COLO668 (cell line): ENCODE measurements around the gene TRIM40.

Experiments
- DNase-seq: peaks from one replicate; lab custom pipeline; 2025; ENCODE audit not compliant: unreplicated experiment; lab: John Stamatoyannopoulos, UW

Gene TRIM40

DNA sequence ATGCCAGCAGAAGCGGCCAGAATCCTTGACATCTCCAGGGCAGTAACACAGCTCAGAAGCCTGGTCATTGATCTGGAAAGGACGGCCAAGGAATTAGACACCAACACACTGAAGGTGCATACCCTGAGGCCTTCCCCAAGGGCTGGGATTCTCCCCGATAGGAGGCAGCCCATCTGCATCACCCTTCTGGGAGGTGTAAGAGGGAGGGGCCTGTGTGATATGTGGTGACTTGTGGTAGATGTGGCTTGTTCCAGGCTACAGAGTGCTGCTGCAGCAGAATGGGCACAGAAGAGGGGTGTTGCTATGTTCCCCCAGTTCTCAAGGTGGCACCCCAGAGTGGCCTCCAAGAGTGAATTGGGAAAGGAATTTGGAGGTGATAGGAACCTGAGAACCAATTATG is 11.2 kb downstream of the TRIM40 start:
- DNase-seq = no peak

DNA sequence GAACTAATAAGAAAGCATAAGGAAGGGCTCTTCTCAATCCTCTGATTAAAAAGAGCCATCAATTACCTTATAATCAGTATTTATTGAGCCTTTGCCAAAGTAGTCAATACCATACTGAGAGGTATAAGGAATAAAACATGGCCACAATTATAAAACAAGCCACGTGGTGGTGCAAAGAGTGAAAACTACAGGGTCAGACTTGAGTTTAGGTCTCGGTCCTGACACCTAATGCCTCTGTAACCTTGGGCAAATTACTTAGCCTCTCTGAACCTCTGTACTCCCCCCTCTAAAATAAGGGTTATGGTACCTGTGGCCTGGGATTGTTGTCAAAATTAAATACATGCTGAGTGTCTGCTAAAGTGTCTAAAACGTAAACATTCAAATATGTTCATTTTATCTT is 13.3 kb downstream of the TRIM40 start:
- DNase-seq = no peak

DNA sequence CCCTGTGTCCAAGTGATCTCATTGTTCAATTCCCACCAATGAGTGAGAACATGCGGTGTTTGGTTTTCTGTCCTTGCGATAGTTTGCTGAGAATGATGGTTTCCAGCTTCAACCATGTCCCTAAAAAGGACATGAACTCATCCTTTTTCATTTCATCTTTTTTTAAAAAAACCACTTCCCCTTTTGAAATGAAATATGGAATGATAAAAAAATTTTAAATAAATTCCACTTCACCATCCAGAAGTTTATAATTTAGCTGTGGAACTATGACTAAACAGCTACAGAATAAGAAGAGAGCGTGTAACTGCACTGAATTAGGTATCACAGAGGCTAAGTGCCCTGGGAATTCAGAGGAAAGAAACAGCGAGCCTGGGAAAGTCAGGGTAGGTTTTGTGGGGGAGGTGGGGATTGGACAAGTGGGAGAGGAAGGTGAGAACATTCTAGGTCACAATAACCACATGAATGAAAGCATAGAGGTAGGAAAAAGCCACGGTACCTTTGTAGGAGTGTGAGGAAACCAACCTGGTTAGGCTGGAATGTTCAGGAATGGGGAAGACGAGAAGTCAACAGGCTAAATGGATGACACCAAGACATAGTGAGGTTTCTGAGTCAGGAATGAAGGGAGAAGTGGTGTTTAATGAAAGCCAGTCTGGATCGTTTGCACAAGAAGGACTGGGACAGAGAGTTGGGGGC is 14.1 kb downstream of the TRIM40 start:
- no peak for DNase-seq

DNA sequence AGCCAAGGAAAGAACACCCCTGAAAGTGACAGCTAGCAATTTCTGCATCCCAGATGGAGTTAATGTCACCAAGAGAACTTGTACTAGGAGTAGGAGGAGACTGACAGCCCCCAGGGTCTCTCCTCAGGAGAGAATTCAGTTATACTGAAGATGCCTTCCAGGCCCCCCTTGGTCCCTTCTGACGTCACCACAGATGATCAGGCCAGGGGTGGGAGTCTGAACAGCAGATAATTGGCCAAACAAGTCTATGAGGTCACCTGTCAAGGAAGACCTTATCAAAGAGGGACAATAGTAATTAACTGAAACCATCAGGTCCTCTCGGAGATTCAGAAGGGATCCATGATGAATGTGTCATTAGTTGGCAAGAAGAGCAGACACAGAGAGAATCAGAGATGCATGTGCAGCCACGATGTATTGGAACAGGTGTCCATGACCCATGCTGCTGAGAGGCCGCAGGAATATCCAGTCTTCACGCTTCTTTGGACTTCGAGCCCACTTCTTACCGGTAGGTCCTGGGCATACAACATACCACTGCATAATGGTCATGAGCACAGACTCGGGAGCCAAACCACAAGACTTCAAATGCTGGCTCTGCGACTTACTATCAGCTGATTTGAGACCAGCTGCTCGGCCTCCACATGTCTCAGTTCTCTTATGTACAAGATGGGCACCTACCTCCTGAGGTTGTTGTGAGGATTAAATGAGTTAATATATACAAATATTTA is 14.9 kb downstream of the TRIM40 start:
- no peak for DNase-seq

DNA sequence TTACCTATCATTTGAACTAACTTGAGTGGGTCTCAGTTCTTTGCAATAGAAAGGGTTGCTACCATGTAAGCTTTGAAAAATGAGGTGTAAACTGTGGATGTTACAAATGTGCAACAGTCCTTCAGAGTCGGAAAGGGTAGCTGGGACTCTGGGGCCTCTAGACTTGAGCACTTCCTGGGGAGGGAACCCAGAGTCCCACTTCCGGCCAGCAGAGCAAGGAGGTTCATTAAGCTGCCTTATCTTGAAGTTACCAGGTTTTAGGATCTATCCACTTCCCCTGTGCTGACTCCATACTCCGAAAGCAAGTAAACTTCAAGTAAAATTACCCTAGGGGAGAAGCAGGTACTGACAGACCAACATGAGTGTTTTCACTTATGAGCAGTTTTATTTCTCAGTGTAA is 15.6 kb downstream of the TRIM40 start:
- DNase-seq = no peak

DNA sequence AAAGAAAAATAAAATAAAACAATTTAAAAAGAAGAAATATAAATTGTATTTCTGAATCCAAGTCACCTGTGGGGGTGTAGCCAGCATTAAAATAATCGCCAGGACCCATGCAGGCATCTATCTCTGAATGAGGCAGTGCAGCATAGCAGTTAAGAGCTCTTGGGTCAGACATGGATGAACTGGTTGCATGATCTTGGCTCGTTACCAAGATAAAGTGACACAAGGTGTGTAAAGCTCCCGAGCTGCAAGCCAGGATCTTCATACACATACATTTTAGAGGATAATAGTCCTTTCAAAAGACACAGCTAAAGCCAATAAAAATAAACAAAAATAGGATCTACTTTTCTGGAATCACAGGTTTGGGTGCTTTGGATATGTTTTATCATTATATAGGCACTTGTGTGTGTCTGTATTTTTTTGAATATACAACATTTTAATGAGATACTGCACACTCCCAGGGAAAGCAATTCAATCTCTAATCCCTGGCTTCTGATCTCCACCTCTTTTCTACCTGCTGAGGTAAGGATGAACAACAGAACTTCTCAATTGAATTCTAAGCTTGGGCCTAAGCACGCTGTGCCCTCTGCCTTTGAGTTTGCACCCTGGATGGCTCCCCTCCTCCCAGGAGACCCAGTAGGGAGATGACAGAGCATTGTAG is 16.2 kb downstream of the TRIM40 start:
- DNase-seq = no peak

DNA sequence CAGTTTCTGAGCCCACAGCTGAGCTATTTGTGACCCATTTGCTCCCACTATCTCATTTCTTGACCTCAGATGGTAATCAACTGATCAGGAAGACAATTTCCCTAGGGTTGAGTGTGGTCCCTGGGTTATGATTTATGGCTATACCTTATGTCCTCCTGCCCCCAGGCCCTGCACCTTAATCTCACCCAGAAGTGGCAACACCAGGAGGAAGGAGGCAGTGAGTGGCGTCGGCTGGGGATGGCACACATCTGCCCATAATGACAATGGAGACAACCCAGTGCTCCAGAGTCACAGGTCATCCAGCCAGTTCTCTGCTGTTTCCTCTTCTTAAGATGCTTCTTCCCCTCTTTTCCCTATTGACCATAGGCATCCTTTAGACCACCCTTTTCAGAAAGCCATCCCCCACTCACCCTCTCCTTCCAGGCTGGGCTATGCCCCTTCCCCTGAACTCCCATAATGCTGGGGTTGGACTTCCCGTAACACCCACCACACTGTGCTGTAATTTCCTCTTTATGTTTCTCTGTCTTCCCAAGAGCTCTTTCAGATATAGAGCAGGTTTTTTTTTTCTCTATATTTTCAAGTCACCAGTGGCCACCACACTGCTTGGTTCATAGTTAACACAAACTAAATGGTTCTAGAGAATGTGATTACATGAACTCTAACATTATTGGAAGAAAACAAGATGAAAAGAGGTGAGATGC is 17.1 kb downstream of the TRIM40 start:
- DNase-seq = no peak

DNA sequence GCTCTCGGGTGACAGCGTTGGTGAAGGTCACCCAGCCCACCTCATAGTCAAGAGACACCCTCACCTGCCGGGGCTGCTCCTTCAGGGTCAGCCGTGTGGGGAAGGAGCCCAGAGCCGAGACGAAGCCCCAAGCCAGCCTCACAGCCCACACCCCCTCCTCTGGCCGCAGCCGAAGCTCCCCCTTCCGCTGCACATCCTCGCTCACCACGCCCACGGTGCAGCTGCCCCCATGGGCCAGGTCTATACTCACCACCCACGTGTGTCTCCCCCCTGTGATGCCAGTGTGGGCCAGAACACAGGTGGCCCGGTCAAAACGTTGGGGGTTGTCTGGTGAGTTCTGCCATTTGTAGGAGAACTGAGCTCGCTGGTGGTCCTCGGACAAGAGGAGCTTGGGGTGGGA is 18.1 kb downstream of the TRIM40 start:
- DNase-seq = no peak

DNA sequence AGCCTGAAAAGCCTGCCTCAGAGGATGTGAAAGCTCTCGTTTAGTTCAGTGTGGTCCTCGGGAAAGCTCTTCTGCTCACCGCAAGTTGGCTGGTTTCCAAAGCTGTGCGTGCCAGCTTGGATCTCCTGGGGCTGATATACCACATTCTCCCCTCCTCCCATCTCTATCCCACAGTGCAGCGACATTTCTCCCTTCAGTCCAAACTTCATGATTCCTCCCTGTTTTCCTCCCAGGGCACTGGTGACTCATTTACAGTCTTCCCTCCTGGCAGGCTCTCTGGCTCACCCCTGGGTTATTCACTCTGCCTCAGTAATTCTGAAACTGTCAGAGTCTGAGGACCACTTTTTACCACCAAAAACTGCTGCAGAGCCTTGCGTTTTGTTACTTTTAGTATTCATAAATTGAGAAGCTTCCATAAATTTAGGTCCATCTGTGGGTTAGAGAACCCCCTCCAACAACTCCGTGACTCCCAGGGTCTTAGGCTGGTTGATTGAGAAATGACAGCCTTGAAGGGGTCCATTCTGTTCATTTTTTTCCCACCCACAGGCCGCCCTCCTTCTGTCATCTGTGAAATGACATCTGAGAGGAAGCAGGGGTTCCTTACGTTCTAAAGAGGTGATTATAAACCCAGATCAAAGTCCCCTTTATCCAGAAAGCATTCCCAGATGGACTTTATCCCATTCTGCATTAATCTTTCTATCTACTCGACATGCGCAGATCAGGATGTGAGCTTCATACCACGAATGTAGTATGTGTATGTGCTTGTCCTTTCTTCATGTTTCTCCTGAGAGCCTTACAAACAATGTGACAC is 19.0 kb downstream of the TRIM40 start:
- peak; percentile 17 for DNase-seq

DNA sequence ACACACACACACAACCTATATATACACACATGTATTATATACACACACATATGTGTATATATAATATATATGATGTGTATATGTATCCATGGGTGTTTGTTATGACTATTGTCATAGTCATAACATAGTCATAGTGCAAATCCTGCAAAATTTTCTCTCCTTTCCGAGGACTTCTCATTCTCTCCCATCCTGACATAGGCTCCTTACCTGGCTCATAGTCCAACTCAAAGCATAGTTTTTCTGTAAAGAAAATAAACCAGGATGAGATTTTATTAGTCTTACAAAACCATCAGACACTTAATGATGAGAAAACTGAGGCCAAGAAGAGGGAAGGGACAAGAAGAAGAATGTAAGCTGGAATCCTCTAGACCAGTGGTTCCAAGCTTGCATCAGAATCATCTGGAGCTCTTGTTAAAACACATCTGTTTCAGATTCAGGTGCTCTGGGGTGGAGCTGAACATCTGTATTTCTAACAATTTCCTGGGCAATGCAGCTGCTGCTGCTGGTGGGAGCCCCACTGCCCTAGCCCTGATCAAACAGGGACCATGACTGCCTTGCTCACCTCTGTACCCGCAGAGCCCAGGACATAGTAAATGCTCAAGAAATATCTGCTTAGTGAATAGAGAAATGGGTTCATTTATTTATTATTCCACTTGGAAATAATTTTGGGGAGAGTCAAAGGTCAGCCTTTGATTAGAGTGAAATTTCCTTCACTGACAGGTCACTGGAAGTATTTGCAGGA is 19.8 kb downstream of the TRIM40 start:
- no peak for DNase-seq

DNA sequence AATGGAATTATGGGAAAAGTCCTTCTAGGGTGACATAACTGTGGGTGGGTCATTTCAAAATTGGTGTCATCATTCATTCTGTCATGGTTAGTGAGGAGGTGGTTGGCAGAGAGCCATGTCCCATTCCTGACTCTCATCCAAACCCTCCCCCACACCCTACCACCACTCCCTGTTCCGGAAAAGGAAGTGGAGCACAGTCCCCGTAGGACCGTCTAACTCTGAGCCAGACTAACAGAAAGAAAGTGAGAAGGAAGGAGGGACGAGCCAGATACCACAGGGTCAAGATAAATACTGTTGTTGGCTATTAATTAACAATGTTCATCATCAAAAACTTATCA is 20.3 kb downstream of the TRIM40 start:
- peak; percentile 17 for DNase-seq

DNA sequence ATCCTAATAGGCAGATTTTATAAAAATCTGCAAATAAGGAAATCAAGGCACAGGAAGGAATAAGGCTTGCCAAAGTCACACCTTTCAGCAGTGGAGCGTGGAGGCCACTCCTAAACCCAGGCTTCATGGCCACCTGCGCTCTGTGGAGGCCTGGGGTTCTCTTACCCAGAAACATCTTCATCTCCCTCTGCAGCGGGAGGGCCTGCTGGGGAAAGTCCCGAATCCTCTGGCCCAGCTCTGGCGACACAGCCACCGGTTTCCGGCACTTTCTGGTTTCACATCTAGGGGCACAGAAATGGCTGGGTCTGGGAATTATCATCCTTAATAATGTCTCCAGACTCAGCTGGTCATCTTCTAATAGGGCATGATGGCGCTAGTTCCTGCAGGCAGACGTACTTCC is 20.8 kb downstream of the TRIM40 start:
- no peak for DNase-seq

DNA sequence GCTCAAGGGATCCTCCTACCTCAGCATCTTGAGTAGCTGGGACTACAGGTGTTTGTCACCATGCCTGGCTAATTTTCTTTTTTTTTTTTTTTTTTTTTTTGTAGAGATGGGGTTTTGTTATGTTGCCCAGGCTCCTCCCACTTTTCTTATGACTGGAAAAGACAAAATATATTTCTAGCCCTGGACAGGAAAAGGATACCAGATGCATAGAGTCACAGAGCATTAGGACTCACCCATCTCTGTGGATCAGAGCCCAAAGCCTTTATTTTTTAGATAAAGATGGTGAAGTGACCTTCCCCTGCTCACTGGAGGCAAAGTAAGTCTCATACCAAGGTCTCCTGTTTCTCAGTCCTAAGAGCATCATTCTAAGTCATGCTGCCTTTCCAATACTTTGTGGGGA is 21.6 kb downstream of the TRIM40 start:
- DNase-seq = no peak

DNA sequence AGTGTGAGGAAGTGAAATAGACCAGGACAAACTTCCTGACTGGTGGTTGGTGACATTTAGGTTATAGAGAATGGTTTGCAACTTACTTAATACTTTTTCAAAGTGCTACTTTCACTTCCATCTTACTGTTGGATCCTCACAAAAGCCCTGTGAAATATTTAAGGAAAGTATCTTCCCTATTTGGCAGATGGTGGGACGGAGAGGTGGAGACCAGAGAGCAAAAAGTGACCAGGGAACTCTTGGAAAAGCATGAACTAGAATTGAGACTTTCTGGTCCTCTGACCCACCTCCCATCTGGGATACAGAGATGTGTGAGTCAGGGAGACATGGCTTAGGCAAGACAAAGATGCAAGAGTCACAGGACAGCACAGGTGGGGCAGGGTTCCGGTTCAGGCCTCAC is 22.1 kb downstream of the TRIM40 start:
- DNase-seq = no peak

DNA sequence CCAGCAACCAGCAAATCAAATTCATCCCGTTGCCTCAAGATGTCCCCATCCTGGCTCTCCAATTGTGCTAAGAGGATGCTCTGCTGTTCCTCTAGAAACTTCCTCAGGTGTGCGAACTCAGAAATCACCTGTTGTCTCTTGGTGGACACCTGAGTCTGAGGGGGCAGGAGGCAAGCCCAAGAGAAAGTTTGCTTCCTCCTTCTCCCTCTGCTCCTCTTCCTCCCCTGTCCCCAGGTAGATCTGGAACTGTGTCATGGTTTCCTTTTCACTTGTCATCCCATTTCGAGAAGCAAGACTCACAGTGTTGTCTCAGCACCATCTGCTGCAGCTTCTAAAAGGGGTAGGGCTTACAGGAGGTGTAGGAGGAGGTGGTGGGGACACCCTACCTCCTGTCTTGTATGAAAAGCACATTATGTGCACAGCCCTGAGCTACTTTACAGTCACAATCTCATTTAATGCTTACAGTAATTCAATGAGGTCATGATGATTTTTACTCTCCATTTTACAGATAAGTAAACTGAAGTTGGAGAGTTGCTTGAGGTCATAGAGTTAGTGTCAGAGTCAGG is 22.6 kb downstream of the TRIM40 start:
- no peak for DNase-seq

DNA sequence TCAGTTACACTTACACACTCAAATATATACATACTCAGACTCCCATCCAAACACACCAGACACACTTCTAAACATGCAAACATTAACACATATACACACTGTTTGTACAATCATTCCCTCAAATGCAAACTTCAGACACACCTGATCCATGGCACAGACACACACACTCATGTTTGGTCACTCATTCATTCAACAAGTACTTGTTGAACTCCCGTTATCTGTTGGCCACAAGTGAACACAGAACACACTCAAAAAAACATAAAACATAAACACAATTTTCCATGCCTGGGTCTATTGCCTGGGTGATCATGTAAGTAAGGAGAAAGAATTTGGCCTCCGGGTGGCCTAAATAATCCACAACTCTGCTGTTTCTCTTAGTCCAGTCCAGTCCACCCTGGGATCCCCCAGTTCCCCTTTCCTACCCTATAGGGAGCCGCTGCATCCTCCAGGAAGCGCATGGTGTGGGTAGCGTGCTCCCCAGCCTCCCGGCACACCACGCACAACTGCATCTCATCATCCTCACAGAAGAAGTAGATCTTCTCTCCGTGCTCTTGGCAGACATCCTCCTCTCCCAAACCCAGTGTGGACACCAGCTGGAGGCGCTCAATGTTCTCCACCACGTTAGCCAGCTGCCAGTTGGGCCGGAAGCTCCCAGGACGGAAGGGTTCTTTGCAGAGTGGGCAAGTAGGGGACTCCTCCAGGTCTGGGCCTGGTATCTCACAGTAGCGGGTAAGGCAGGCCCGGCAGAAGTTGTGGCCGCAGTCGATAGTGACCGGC is 24.3 kb downstream of the TRIM40 start:
- no peak for DNase-seq

DNA sequence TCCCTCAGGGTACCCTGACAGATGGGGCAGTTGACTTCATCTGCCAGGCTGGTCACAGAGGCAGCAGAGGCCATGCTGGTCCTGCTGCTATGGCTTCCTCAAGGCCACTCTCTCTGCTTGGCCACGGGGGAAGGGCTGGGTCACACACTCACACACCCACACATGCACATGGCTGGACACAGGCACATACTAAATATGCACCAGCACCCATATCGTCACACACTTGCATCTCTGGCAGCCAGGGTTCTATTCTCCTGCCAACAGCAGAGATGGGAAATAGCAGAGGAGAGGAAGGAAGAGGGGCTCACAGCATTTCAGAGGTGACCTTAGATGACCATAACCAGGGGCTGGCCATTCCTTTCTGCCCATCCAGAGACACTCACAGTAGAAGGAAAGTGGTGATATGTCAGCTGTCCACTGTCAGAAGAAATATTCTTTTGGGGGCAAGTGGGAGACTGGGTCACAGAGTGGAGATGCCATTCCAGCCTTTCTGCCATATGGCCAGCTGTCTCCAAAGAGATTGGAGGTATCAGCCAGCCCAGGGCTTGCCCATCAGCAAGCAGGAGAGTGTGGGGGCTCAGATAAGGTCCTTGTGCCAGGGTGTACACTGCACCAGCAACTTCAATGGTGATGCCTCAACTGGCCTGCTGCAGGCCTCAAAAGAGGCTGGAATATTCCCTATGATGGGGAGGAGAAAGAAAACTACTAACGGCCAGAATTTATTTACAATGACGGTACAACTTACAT is 25.0 kb downstream of the TRIM40 start, which contains the start of gene TRIM10:
Gene TRIM10 (minus strand): TSS at position 427 of the 747 bp plus-strand sequence. CDS start 353 bp downstream, at position 74.
- no peak for DNase-seq
